ENCODE measurements around the gene AKR1C2.
"Not testable (repeated sequence)": the region's sequence is repeated elsewhere in the genome, so short reads cannot be mapped to it uniquely, and the experiment has no call there.

The AKR1C2 gene

GRCh38 chr10:4962308-4962707 lies 41.3 kb downstream of the AKR1C2 start:
- DNase-seq (ENCODE audit: low spot score); FAIRE-seq: not testable (repeated sequence)

- not testable (repeated sequence) for DNase-seq (ENCODE audit: low spot score); FAIRE-seq
Observed at GRCh38 chr10:4961558-4961957, 42.1 kb downstream of the AKR1C2 start.

- FAIRE-seq; DNase-seq (ENCODE audit: low spot score): not testable (repeated sequence)
Observed at GRCh38 chr10:4956955-4957645, 46.6 kb downstream of the AKR1C2 start.

- FAIRE-seq; DNase-seq (ENCODE audit: low spot score): not testable (repeated sequence)
Observed at GRCh38 chr10:4956088-4956487, 47.6 kb downstream of the AKR1C2 start.

- no peak for FAIRE-seq
- DNase-seq (ENCODE audit: low spot score): no peak
Observed at GRCh38 chr10:4953405-4953804, 50.3 kb downstream of the AKR1C2 start.

- not testable (repeated sequence) for DNase-seq (ENCODE audit: low spot score); FAIRE-seq
Observed at GRCh38 chr10:4951512-4952162, 52.0 kb downstream of the AKR1C2 start.

GRCh38 chr10:4947635-4948596 lies 55.7 kb downstream of the AKR1C2 start:
- FAIRE-seq (peak; percentile 97), DNase-seq (ENCODE audit: low spot score) (peak; percentile 89)

GRCh38 chr10:4947039-4947634 lies 56.5 kb downstream of the AKR1C2 start:
- no peak for DNase-seq (ENCODE audit: low spot score)
- no peak for FAIRE-seq

GRCh38 chr10:4945766-4946717 lies 57.6 kb downstream of the AKR1C2 start:
- FAIRE-seq (no peak), DNase-seq (ENCODE audit: low spot score) (no peak)

GRCh38 chr10:4944841-4945240 lies 58.8 kb downstream of the AKR1C2 start:
- no peak for DNase-seq (ENCODE audit: low spot score)
- no peak for FAIRE-seq

- FAIRE-seq: no peak
- no peak for DNase-seq (ENCODE audit: low spot score)
Observed at GRCh38 chr10:4943821-4944220, 59.8 kb downstream of the AKR1C2 start.

- not testable (repeated sequence) for FAIRE-seq; DNase-seq (ENCODE audit: low spot score)
Observed at GRCh38 chr10:4943416-4943815, 60.2 kb downstream of the AKR1C2 start.

GRCh38 chr10:4942931-4943330 lies 60.7 kb downstream of the AKR1C2 start:
- FAIRE-seq: peak; percentile 79
- peak; percentile 21 for DNase-seq (ENCODE audit: low spot score)

GRCh38 chr10:4941540-4942330 lies 61.9 kb downstream of the AKR1C2 start:
- FAIRE-seq (no peak), DNase-seq (ENCODE audit: low spot score) (peak; percentile 44)

- not testable (repeated sequence) for FAIRE-seq; DNase-seq (ENCODE audit: low spot score)
Observed at GRCh38 chr10:4940909-4941308, 62.7 kb downstream of the AKR1C2 start.

GRCh38 chr10:4940073-4940428 lies 63.6 kb downstream of the AKR1C2 start:
- not testable (repeated sequence) for DNase-seq (ENCODE audit: low spot score); FAIRE-seq

GRCh38 chr10:4939224-4940072 lies 64.2 kb downstream of the AKR1C2 start:
- DNase-seq (ENCODE audit: low spot score): peak; percentile 27
- no peak for FAIRE-seq

All from RCC 7860 (cell line).